ENCODE results near the gene LIAS.
"Not testable (repeated sequence)": the region's sequence is repeated elsewhere in the genome, so short reads cannot be mapped to it uniquely, and the experiment has no call there.

GRCh38 chr4:39458161-39458504, 723 bp upstream of the LIAS start:
- TF ChIP-seq POLR2AphosphoS5 (IDR thresholded peaks at IDR 0.05; ENCODE audit: low read depth); CTCF (IDR thresholded peaks at IDR 0.05; ENCODE audit: insufficient read depth, low read length); GABPA (IDR thresholded peaks at IDR 0.05; ENCODE audit: low read depth); REST (IDR thresholded peaks at IDR 0.05; ENCODE audit: insufficient replicate concordance, low read depth); SPI1 (IDR thresholded peaks at IDR 0.05; ENCODE audit: borderline replicate concordance, low read depth): not testable (repeated sequence)
